Peyer's patch (tissue), 4 donors: ENCODE results near the gene CALY. TPM values are rescaled to one million over a fixed set of nuclear protein-coding genes. Genes with fewer than 3 reads are reported as not detected.

Experiments
- DNase-seq, 3 donors: peaks; one replicate each; pipeline ENCODE4 v3.0.0-alpha.2; 2017 to 2019
- H3K27ac ChIP-seq, 4 donors: fragments of 200-600 bp; sonication (generic); one replicate each; pipeline ENCODE4 v1.5.1; 2016 to 2019
- H3K27me3 ChIP-seq, 2 donors: fragments of 200-600 bp; sonication (generic); one replicate each; pipeline ENCODE4 v1.5.1; 2019
- H3K36me3 ChIP-seq, 3 donors: fragments of 200-600 bp; sonication (generic); one replicate each; pipeline ENCODE4 v1.5.1; 2016 to 2019
- H3K4me1 ChIP-seq, 4 donors: fragments of 200-600 bp; sonication (generic); one replicate each; pipeline ENCODE4 v1.5.1; 2016 to 2019
- H3K4me3 ChIP-seq, 4 donors: fragments of 200-600 bp; sonication (generic); 1 replicate in 3 of 4; 2 replicates in 1 of 4; pipeline ENCODE4 v1.5.1; 2016 to 2019; ENCODE audit warnings: mild to moderate bottlenecking in 1 of 4
- H3K9me3 ChIP-seq, 4 donors: fragments of 200-600 bp; sonication (generic); one replicate each; pipeline ENCODE4 v1.5.1; 2016 to 2019; ENCODE audit warnings: mild to moderate bottlenecking in 1 of 4
- CTCF ChIP-seq, 6 experiments: fragments of 450-650 bp in 4 of 6; fragments of 200-600 bp in 2 of 6; sonication (generic) in 1 of 6; IDR thresholded peaks; one replicate each; pipeline ENCODE4 v1.5.1; 2017 to 2019; ENCODE audit warnings: antibody characterized with exemption in 6 of 6, mild to moderate bottlenecking in 3 of 6, moderate library complexity in 1 of 6
- POLR2A ChIP-seq, 2 donors: fragments of 450-650 bp; IDR thresholded peaks; one replicate each; pipeline ENCODE4 v1.5.1; 2017; ENCODE audit warnings: antibody characterized with exemption in 2 of 2, mild to moderate bottlenecking in 2 of 2, moderate library complexity in 2 of 2
- total RNA-seq, 4 donors: library from RNA; depleted of rRNA; stranded (reverse); fragments of >200 nt; gene quantifications; one replicate each; pipeline ENCODE4 v1.1.0, GENCODE V29; 2016

CALY gene
- total RNA-seq, 4 donors from 2014 or later, result 0.88 to 1.6 (median 1.5) TPM; not detected in 1

GRCh38 chr10:133336118-133336576 is 549 bp downstream of the CALY start:
- Histone ChIP-seq H3K4me3 (peak overlapping the region; percentile 39 to 50 (median 50)), H3K27me3 (peaks cover 0 to 25% of the 10 kb centered on the region in 2 donors), H3K9me3 (no peaks in the 10 kb centered on the region), H3K27ac (peak overlapping the region; percentile 31 to 59 (median 42)), H3K36me3 (no peaks in the 10 kb centered on the region), H3K4me1 (peaks cover 0 to 26% (median 13%) of the 10 kb centered on the region in 4 donors)
- TF ChIP-seq CTCF (IDR thresholded peaks at IDR 0.05) (no peak), POLR2A (IDR thresholded peaks at IDR 0.05) (no peak)
- no peak for DNase-seq

- Histone ChIP-seq H3K4me3 (peak overlapping the region; percentile 39 to 50 (median 50)), H3K27me3 (peaks cover 0 to 25% of the 10 kb centered on the region in 2 donors)
These were observed 1.2 kb downstream of the CALY start for GRCh38 chr10:133335246-133336117.

GRCh38 chr10:133334503-133335245 is 2.0 kb downstream of the CALY start:
- H3K36me3 ChIP-seq, result no peaks in the 10 kb centered on the region
- peak overlapping the region in 3 of 4 donors; percentile 33 to 59 (median 44) for H3K27ac ChIP-seq
- peaks cover 0 to 25% of the 10 kb centered on the region in 2 donors for H3K27me3 ChIP-seq
- peak in 1 of 3 donors; percentile 55 for DNase-seq
- no peak for TF ChIP-seq CTCF (IDR thresholded peaks at IDR 0.05)
- no peak for TF ChIP-seq POLR2A (IDR thresholded peaks at IDR 0.05)
- peaks cover 0 to 31% (median 14%) of the 10 kb centered on the region in 4 donors for H3K4me1 ChIP-seq
- no peaks in the 10 kb centered on the region for H3K9me3 ChIP-seq
- H3K4me3 ChIP-seq, result peak overlapping the region; percentile 39 to 50 (median 50)

More at GRCh38 chr10:133335246-133336117, 1.2 kb downstream of the CALY start:
- peak overlapping the region; percentile 31 to 59 (median 42) for H3K27ac ChIP-seq
- no peaks in the 10 kb centered on the region for H3K9me3 ChIP-seq
- DNase-seq, result peak; percentile 65 to 88 (median 74)
- no peaks in the 10 kb centered on the region for H3K36me3 ChIP-seq
- H3K4me1 ChIP-seq, result peaks cover 0 to 26% (median 13%) of the 10 kb centered on the region in 4 donors
- TF ChIP-seq CTCF (IDR thresholded peaks at IDR 0.05) (no peak), POLR2A (IDR thresholded peaks at IDR 0.05) (no peak)

DNA sequence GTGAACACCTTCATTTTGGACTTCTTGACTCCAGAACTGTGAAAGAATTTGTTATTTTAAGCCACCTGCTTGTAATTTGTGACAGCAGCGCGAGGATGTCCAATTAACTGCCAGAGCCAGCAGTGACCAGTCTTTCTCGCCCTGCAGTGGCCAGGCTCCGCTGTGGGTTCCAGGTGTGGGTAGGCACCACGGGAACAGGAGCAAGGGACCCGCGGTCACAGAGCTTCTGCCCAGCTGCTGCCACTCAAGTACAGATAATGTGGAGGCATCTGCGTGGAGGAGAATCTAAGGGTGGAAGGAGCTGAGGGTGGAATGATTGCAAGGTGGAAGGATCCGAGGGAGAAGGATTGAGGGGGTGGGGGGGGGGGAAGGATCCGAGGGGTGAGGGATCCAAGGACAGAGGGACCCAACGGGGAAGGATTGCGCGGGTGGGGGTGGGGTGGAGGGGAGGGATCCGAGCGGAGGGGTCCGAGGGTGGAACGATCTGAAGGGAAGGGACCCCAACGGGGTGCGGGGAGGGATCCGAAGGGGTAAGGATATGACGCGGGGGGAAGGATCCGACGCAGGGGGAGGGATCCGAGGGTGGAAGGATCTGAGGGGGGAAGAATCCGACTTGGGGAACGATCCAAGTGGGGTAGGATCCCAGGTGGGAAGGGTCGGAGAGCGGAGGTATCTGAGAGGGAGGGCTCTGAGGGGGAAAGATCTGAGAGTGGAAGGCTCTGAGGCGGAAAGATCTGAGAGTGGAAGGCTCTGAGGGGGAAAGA is 3.6 kb downstream of the CALY start:
- H3K36me3 ChIP-seq, result no peaks in the 10 kb centered on the region
- DNase-seq, result no peak
- no peak overlapping the region for H3K27ac ChIP-seq
- H3K4me1 ChIP-seq, result peaks cover 0 to 42% (median 16%) of the 10 kb centered on the region in 4 donors
- H3K27me3 ChIP-seq, result peaks cover 0 to 33% of the 10 kb centered on the region in 2 donors
- H3K9me3 ChIP-seq, result no peaks in the 10 kb centered on the region
- H3K4me3 ChIP-seq, result no peak overlapping the region
- no peak for TF ChIP-seq CTCF (IDR thresholded peaks at IDR 0.05)
- TF ChIP-seq POLR2A (IDR thresholded peaks at IDR 0.05), result no peak
